ENCODE data around the gene SLC16A9. TPM values are rescaled to one million over a fixed set of nuclear protein-coding genes. Genes with fewer than 3 reads are reported as not detected.

SLC16A9 gene
- total RNA-seq, 2 experiments from 2014 or later = 1.0 to 1.4 TPM

DNA sequence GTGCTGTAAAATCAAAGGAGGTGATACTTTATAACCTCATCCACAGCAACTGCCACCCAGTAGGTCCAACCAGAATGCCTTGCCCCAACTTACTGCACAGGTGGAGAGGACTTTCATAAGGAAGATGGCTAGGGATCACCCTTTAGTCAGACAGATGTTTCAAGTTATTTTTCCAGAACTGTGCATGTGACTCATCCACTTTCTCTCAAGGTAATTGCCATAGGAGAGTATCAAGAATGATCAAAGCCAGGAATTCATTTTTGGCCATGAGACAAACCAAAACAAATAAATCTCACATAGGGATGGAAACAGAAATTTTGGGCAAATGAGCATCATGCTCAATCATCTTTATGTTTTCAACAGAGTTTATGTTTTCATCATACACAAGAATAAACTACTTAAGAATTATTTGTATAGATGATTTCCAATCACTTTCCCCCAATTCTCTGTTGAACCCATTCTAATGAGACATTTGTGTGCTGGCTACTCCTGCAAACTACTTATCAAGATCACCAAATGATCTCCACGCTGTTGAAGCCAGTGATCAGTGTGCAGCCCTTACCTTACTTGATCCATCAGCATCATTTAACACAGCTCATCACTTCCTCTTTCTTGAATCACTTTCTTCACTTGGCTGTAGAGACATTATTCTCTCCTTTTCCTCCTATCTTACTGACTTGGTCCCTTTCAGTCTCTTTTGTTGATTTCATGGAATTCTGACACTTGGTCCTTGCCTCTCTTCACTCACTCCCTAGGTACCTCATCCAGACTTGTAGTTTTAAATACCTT, 74.0 kb downstream of the SLC16A9 start:
- Mint-ChIP-seq H3K27me3 (peaks cover 14% of the 10 kb centered on the region), H3K27ac (no peak overlapping the region), H3K4me1 (no peaks in the 10 kb centered on the region), H3K4me3 (no peak overlapping the region), H3K36me3 (ENCODE audit: low read depth) (no peaks in the 10 kb centered on the region), H3K9me3 (ENCODE audit: low read depth) (no peaks in the 10 kb centered on the region)
- intact Hi-C loops (cut with DNase I, micrococcal nuclease) = no loop called here
- ChIA-PET CTCF (interaction anchor here (2.4 kb wide), 1 partner anchor 9 kb away, joined by 8 read pairs; no protein-coding TSS in a partner anchor), POLR2A (no interaction called here)
- DNase-seq (no peak), ATAC-seq (no peak)

DNA sequence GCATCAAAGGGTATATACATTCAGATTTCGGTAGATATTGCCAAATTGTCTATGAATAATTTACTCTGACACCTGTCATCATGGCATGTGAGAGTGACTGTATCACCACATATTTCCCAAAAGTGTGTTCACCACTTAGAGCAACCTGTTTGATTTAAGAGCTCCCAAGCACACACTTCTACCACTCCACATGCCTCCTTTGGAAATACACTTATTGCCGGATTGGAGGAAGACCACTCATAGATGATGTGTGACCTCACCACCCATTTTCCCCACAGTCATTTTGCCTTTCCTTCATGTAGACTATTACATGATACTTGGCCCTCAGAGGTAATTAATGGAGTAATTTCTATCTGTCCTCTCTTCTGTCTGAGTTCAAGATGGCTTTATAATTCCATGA, 75.5 kb downstream of the SLC16A9 start:
- no peaks in the 10 kb centered on the region for H3K9me3 Mint-ChIP-seq (ENCODE audit: low read depth)
- CTCF ChIA-PET = interaction anchor here (0.6 to 1.4 kb wide), 5 partner anchors 197 to 683 kb away, joined by 3 to 4 read pairs (median 3); no protein-coding TSS in a partner anchor
- no peak for ATAC-seq
- DNase-seq = no peak
- no peak overlapping the region for H3K27ac Mint-ChIP-seq
- H3K27me3 Mint-ChIP-seq = peaks cover 14% of the 10 kb centered on the region
- intact Hi-C loops (cut with DNase I, micrococcal nuclease) = no loop called here
- no peaks in the 10 kb centered on the region for H3K36me3 Mint-ChIP-seq (ENCODE audit: low read depth)
- POLR2A ChIA-PET = no interaction called here
- no peak overlapping the region for H3K4me3 Mint-ChIP-seq
- H3K4me1 Mint-ChIP-seq = no peaks in the 10 kb centered on the region

DNA sequence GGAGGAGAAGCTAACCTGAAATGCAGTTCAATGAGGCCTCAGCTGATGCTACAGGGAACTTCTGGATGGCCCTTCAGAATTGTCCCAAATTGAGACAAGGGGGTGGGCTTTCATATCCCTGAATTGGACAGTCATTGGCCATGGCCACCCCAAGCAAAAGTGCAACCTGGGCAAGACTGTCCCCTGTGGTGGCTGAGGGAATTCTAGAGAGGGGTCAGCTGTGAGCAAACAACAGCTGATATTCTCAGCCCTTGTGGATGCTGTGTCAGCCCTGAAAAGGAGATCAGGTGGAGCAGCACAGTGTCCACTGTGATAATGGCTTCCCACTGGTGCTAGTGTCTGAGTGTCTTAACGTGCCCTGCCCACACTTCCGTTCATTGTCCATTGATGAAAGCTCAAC, 76.6 kb downstream of the SLC16A9 start:
- H3K4me3 Mint-ChIP-seq = no peak overlapping the region
- no peaks in the 10 kb centered on the region for H3K36me3 Mint-ChIP-seq (ENCODE audit: low read depth)
- no peaks in the 10 kb centered on the region for H3K4me1 Mint-ChIP-seq
- ChIA-PET POLR2A (no interaction called here), CTCF (interaction anchor here (1.1 to 1.4 kb wide), 2 partner anchors 272 to 388 kb away, joined by 3 to 4 read pairs; no protein-coding TSS in a partner anchor)
- DNase-seq = no peak
- intact Hi-C loops (cut with DNase I, micrococcal nuclease) = no loop called here
- peaks cover 14% of the 10 kb centered on the region for H3K27me3 Mint-ChIP-seq
- no peak overlapping the region for H3K27ac Mint-ChIP-seq
- no peak for ATAC-seq
- no peaks in the 10 kb centered on the region for H3K9me3 Mint-ChIP-seq (ENCODE audit: low read depth)

DNA sequence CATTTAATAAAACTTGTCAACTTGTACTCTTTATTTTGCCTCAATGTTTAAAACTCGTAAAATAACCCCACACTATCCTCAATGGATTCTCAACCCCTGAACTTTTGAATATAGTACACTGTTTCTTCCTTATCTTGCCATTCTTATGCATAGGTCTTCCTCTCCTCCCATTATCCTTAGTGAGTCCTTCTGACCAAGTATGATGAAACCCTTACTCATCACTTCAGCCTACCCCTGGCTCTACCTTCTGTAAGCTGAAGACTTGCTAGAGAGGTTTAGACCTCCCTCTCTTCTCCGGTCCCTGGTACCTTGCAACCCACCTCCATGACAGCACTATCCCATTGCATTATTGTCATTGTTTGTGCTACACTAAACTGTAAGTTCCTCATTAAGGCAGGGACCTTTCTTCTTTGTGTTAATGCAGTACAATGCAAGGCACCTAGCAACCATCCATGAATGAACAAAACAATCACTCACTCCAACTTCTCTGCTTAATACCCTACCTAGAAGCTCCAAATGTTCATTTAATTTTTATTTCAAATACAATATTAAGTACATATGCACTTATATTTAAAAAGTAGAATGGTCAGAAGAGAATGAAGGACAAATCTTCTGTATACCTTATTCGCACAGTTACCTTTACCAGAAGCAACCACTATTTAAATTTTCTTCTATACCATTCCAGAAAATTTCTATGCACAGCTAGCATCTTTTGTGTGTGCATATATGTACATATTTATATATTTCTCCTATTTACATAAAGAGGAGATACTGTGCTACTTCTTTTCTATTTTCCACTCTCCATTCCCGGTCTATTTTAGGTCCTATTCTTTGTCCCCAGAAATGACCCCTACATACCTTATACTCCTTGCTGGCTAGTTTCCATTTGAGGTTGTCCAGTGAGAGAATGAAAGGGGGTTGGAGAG, 77.5 kb downstream of the SLC16A9 start:
- ATAC-seq (no peak), DNase-seq (no peak)
- intact Hi-C loops (cut with DNase I, micrococcal nuclease) = no loop called here
- CTCF ChIA-PET = interaction anchor here (1.4 kb wide), 1 partner anchor 389 kb away, joined by 3 read pairs; no protein-coding TSS in a partner anchor
- H3K4me1 Mint-ChIP-seq = no peaks in the 10 kb centered on the region
- H3K9me3 Mint-ChIP-seq (ENCODE audit: low read depth) = no peaks in the 10 kb centered on the region
- H3K36me3 Mint-ChIP-seq (ENCODE audit: low read depth) = no peaks in the 10 kb centered on the region
- no peak overlapping the region for H3K4me3 Mint-ChIP-seq
- H3K27me3 Mint-ChIP-seq = peaks cover 13% of the 10 kb centered on the region
- no peak overlapping the region for H3K27ac Mint-ChIP-seq
- POLR2A ChIA-PET = interaction anchor here (0.5 kb wide), 1 partner anchor 176 kb away, joined by 7 read pairs; no protein-coding TSS in a partner anchor

DNA sequence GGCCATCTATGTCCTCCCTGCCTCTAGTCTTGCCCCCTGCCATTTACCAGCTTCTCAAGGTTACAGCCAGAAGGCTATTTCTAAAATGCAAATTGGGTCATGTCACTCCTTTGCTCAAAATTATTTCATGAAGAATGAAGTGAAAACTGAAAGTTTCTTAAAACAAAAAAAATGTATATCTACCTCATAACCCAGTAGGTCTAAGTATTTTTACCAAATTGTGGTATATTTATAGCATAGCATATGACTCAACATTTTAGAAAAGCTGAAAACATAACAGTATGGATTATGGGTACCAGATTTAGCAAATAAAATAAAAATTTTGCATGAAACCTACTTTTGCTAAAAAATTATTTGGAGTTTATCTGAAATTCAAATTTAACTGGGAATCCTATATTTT, 78.4 kb downstream of the SLC16A9 start:
- DNase-seq = no peak
- Mint-ChIP-seq H3K9me3 (ENCODE audit: low read depth) (no peaks in the 10 kb centered on the region), H3K36me3 (ENCODE audit: low read depth) (no peaks in the 10 kb centered on the region), H3K27ac (no peak overlapping the region), H3K27me3 (peaks cover 8% of the 10 kb centered on the region), H3K4me3 (no peak overlapping the region), H3K4me1 (no peaks in the 10 kb centered on the region)
- ChIA-PET POLR2A (interaction anchor here (0.5 kb wide), 1 partner anchor 177 kb away, joined by 7 read pairs; no protein-coding TSS in a partner anchor), CTCF (interaction anchor here (0.7 kb wide), 2 partner anchors 182 to 1315 kb away, joined by 3 read pairs; no protein-coding TSS in a partner anchor)
- intact Hi-C loops (cut with DNase I, micrococcal nuclease) = no loop called here
- no peak for ATAC-seq

DNA sequence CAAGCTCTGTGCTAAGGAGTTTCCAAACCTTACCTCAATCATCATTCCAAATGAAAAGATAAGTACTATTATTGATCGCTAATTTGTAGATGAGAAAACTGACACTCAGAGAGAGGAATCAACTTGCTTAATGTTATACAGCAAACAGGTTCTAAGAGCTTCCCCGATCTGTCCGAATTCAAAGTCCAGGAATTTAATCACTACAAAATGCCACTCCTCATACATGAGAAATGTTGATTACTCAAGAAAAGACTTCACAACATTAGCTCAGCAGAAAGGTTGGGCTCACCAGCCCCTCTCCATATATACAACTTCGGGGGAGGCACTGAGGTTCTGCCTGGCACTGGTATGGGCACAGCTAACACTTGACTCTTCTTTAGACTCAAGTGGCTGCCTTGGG, 80.7 kb downstream of the SLC16A9 start:
- Mint-ChIP-seq H3K27me3 (peaks cover 2% of the 10 kb centered on the region), H3K27ac (no peak overlapping the region), H3K9me3 (ENCODE audit: low read depth) (no peaks in the 10 kb centered on the region), H3K4me3 (no peak overlapping the region), H3K4me1 (peaks cover 2% of the 10 kb centered on the region), H3K36me3 (ENCODE audit: low read depth) (no peaks in the 10 kb centered on the region)
- intact Hi-C loops (cut with DNase I, micrococcal nuclease) = loop anchor here (5.0 to 10.0 kb wide), 3 partner anchors 276 to 1018 kb away; partner anchors contain the start of gene CCDC6 (in 1 of the 2)
- POLR2A ChIA-PET = no interaction called here
- CTCF ChIA-PET = interaction anchor here (0.5 to 3.4 kb wide), 3 partner anchors 180 to 879 kb away, joined by 3 to 9 read pairs (median 3); no protein-coding TSS in a partner anchor
- ATAC-seq (no peak), DNase-seq (no peak)

DNA sequence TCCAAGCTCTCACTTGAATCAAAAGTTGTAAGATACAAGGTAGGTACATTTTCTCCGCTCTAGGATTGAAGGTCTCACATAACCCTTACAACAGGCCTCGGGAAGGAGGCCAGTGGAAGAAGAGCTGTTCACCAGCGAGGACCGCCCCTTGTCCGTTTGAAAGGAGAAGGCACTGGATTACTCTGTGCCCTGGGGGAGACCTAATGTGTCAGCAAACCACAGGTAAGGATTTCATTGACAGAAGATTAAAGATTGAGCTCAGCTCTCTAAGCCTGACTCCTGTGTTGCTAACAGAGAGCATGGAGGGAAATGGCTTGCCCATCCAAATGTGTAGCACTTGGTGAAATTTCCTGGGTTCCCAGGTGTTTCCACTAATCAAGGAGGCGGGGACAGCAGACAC, 81.2 kb downstream of the SLC16A9 start:
- Mint-ChIP-seq H3K4me3 (no peak overlapping the region), H3K27ac (no peak overlapping the region), H3K36me3 (ENCODE audit: low read depth) (no peaks in the 10 kb centered on the region), H3K4me1 (peaks cover 2% of the 10 kb centered on the region), H3K27me3 (peaks cover 2% of the 10 kb centered on the region), H3K9me3 (ENCODE audit: low read depth) (no peaks in the 10 kb centered on the region)
- intact Hi-C loops (cut with DNase I, micrococcal nuclease) = loop anchor here (5.0 to 10.0 kb wide), 3 partner anchors 276 to 1019 kb away; partner anchors contain the start of gene CCDC6 (in 1 of the 2)
- ChIA-PET CTCF (interaction anchor here (0.5 to 3.4 kb wide), 4 partner anchors 181 to 1098 kb away, joined by 3 to 9 read pairs (median 3); no protein-coding TSS in a partner anchor), POLR2A (interaction anchor here (0.6 kb wide), 1 partner anchor 17 kb away, joined by 3 read pairs; no protein-coding TSS in a partner anchor)
- DNase-seq (no peak), ATAC-seq (no peak)

DNA sequence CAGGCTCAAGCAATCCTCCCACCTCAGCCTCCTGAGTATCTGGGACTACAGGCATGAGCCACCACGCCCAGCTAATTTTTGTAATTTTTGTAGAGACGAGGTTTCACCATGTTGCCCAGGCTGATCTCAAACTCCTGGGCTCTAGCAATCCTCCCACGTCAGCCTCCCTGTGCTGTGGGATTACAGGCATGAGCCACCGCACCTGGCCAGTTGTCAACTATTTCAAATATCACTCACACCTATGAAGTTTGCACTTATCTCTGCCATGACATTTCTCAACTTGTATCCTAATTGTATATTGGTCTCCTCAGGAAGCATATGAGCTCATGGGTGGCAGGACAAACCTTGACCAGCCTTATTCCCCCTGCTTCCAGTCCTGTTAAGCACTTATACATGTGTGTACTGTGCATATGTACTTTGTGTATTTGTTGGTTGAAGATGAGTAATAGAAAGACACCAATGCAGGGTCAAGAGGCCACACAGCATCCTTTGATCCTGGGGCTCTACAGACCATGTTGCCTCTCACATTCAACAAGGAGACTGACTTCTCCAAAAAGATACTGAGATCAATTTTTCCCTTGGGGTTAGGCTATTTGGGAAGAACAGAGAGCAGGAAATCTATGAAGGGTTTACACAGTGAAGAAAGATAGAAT, 82.2 kb downstream of the SLC16A9 start:
- intact Hi-C loops (cut with DNase I, micrococcal nuclease) = loop anchor here (2.0 to 10.0 kb wide), 4 partner anchors 277 to 1020 kb away; partner anchors contain the start of gene CCDC6 (in 1 of the 2)
- Mint-ChIP-seq H3K4me1 (peaks cover 2% of the 10 kb centered on the region), H3K4me3 (no peak overlapping the region), H3K36me3 (ENCODE audit: low read depth) (no peaks in the 10 kb centered on the region), H3K9me3 (ENCODE audit: low read depth) (no peaks in the 10 kb centered on the region), H3K27me3 (peaks cover 2% of the 10 kb centered on the region), H3K27ac (no peak overlapping the region)
- ChIA-PET CTCF (interaction anchor here (0.6 to 3.4 kb wide), 5 partner anchors 21 to 403 kb away, joined by 3 to 37 read pairs (median 3); no protein-coding TSS in a partner anchor), POLR2A (no interaction called here)
- DNase-seq (no peak), ATAC-seq (no peak)

DNA sequence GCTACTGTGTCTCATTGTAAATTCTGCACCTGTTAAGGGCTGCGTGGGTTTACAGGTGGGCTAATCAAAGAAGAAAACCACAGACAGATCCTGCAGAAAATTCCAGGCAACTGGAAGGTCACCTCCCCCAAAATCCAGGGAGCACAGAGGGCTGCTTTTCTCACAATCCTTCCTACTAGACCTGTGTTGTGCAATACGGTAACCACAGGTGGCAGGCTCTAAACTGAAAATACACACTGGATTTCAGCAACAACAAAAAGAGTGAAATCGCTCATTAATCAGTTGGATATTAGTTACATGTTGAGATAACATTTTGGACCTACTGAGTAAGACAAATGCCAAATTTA, 83.2 kb downstream of the SLC16A9 start:
- Mint-ChIP-seq H3K4me1 (peaks cover 2% of the 10 kb centered on the region), H3K9me3 (ENCODE audit: low read depth) (no peaks in the 10 kb centered on the region), H3K27ac (no peak overlapping the region), H3K27me3 (peaks cover 2% of the 10 kb centered on the region), H3K36me3 (ENCODE audit: low read depth) (no peaks in the 10 kb centered on the region), H3K4me3 (no peak overlapping the region)
- DNase-seq (no peak), ATAC-seq (no peak)
- intact Hi-C loops (cut with DNase I, micrococcal nuclease) = loop anchor here (1.0 to 10.0 kb wide), 8 partner anchors 183 to 1021 kb away; partner anchors contain the start of gene CCDC6 (in 1 of the 2)
- CTCF ChIA-PET = interaction anchor here (0.6 to 3.3 kb wide), 20 partner anchors 9 to 566 kb away, joined by 3 to 37 read pairs (median 4); no protein-coding TSS in a partner anchor
- POLR2A ChIA-PET = no interaction called here

DNA sequence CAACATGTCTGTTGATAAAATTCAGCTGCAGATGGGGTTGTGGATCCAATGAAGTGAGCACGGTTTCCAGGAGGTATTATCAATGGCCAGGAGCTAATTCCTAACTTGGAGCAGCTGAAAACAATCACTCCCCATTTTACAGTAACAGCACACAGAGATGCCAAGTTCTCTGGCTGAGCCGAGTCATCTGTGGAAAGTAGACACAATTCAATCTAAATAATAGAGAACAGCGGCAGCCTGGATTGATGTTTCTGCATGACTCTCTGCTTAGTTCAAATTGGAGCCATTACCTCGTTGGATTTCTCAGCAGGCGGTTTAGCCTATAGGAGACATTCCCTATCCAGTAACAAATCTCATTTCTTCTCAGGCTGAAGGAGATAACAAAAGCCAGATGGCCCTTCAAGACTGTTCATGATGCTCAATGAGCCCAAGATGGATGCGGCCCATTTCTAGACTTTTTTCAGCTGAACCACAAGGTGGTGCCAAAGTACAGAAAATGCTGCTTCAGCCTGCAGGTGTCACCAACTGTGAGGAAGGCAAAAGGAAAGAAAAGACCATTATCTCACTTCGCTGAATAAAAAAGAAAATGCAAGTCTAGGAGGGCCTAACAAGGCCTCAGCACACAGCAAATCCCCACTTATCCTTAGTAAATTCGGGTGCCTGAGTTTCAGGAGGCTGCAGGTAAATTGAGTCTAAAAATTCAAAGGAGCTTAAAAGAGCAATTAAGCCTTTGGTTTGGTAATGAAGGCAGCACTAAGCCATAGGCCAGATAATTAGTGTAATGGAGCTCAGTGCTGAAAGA, 83.7 kb downstream of the SLC16A9 start:
- H3K27me3 Mint-ChIP-seq = no peaks in the 10 kb centered on the region
- ChIA-PET CTCF (interaction anchor here (0.6 to 3.3 kb wide), 27 partner anchors 10 to 577 kb away, joined by 3 to 37 read pairs (median 4); no protein-coding TSS in a partner anchor), POLR2A (no interaction called here)
- H3K9me3 Mint-ChIP-seq (ENCODE audit: low read depth) = no peaks in the 10 kb centered on the region
- H3K4me1 Mint-ChIP-seq = peaks cover 2% of the 10 kb centered on the region
- peak; percentile 59 for DNase-seq
- H3K27ac Mint-ChIP-seq = no peak overlapping the region
- no peak overlapping the region for H3K4me3 Mint-ChIP-seq
- no peaks in the 10 kb centered on the region for H3K36me3 Mint-ChIP-seq (ENCODE audit: low read depth)
- peak; percentile 82 for ATAC-seq
- intact Hi-C loops (cut with DNase I, micrococcal nuclease) = loop anchor here (1.0 to 10.0 kb wide), 8 partner anchors 183 to 1021 kb away; partner anchors contain the start of gene CCDC6 (in 1 of the 2)

All from activated CD4-positive, alpha-beta T cell treated with anti-CD3 and anti-CD28 coated beads for 36 hours (primary cell).